ENCODE measurements around the gene NRP1.
"Not testable (repeated sequence)": the region's sequence is repeated elsewhere in the genome, so short reads cannot be mapped to it uniquely, and the experiment has no call there.

The NRP1 gene

DNA sequence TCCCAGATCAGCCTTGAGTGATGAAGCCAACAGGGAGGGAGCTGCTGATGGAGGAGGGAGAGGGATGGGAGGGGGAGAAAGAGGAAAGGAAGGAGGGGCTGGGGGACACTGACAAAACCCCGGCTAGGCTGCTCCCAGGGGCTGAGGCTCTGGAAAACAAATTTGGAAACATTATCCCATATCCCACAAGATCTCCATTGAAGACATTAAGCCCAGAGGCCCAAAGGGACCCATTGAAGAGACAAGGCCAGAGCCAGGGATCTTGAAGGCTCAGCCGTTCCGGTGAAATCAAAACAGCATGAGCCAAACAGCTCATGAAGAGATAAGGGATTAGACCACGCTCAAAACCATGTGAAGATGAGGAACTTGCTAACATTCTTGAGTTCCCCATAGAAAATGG lies 192.2 kb downstream of the NRP1 start:
- H3K4me3 ChIP-seq = no peak overlapping the region
- no peaks in the 10 kb centered on the region for H3K4me1 ChIP-seq
- H3K9me3 ChIP-seq = no peaks in the 10 kb centered on the region
- TF ChIP-seq CTCF (IDR thresholded peaks at IDR 0.05) = no peak
- DNase-seq = no peak
- no peaks in the 10 kb centered on the region for H3K36me3 ChIP-seq
- H3K27ac ChIP-seq = no peak overlapping the region
- H3K27me3 ChIP-seq = no peaks in the 10 kb centered on the region
- intact Hi-C loops (cut with DNase I; ENCODE audit: low total_unique reads) = no loop called here

- H3K9me3 ChIP-seq = no peaks in the 10 kb centered on the region
- intact Hi-C loops (cut with DNase I; ENCODE audit: low total_unique reads) = no loop called here
- H3K4me1 ChIP-seq = no peaks in the 10 kb centered on the region
- TF ChIP-seq CTCF (IDR thresholded peaks at IDR 0.05) = no peak
- H3K36me3 ChIP-seq = no peaks in the 10 kb centered on the region
- H3K27ac ChIP-seq = no peak overlapping the region
- no peaks in the 10 kb centered on the region for H3K27me3 ChIP-seq
- DNase-seq = no peak
- no peak overlapping the region for H3K4me3 ChIP-seq
Observed at GRCh38 chr10:33141251-33141650, 193.2 kb downstream of the NRP1 start.

DNA sequence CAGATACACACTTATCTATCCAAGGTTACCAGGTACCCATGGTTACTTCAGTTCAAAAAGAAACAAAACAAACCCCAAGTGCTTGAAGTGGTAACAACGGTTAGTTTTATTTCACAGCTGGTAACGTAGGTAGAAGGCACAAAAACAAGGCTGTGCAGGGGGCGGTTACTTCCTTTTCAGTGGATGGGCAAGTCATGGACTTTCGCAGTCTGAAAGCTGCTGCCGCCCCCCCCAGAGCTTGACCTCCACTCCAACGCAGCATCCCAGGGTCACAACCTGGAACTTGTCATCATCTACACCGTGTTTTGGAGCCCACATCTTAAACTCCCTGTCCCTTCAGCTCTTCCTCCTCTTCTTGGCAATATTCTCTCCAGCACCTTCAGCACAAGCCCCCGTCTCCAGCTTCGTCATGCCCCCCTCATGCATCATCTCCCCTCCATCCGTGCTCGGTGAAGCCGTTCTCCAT lies 195.3 kb downstream of the NRP1 start:
- intact Hi-C loops (cut with DNase I; ENCODE audit: low total_unique reads) = no loop called here
- no peak for TF ChIP-seq CTCF (IDR thresholded peaks at IDR 0.05)
- no peaks in the 10 kb centered on the region for H3K36me3 ChIP-seq
- H3K9me3 ChIP-seq = no peaks in the 10 kb centered on the region
- H3K27ac ChIP-seq = no peak overlapping the region
- no peaks in the 10 kb centered on the region for H3K27me3 ChIP-seq
- H3K4me3 ChIP-seq = no peak overlapping the region
- no peak for DNase-seq
- peaks cover 0 to 6% (median 0%) of the 10 kb centered on the region in 4 donors for H3K4me1 ChIP-seq

- H3K27me3 ChIP-seq; intact Hi-C loops (cut with DNase I; ENCODE audit: low total_unique reads); DNase-seq; H3K27ac ChIP-seq; H3K4me3 ChIP-seq; H3K36me3 ChIP-seq; H3K9me3 ChIP-seq: not testable (repeated sequence)
- peaks cover 0 to 12% (median 0%) of the 10 kb centered on the region in 4 donors for H3K4me1 ChIP-seq
Observed at GRCh38 chr10:33138686-33139085, 195.8 kb downstream of the NRP1 start.

GRCh38 chr10:33137356-33138005 lies 197.0 kb downstream of the NRP1 start:
- DNase-seq = no peak
- H3K27me3 ChIP-seq = no peaks in the 10 kb centered on the region
- no peaks in the 10 kb centered on the region for H3K36me3 ChIP-seq
- no peak overlapping the region for H3K4me3 ChIP-seq
- no peaks in the 10 kb centered on the region for H3K9me3 ChIP-seq
- no peak for TF ChIP-seq CTCF (IDR thresholded peaks at IDR 0.05)
- peaks cover 0 to 16% (median 0%) of the 10 kb centered on the region in 4 donors for H3K4me1 ChIP-seq
- intact Hi-C loops (cut with DNase I; ENCODE audit: low total_unique reads) = no loop called here
- no peak overlapping the region for H3K27ac ChIP-seq

GRCh38 chr10:33136781-33137180 lies 197.7 kb downstream of the NRP1 start:
- DNase-seq = no peak
- no peak overlapping the region for H3K27ac ChIP-seq
- no peak for TF ChIP-seq CTCF (IDR thresholded peaks at IDR 0.05)
- intact Hi-C loops (cut with DNase I; ENCODE audit: low total_unique reads) = no loop called here
- no peak overlapping the region for H3K4me3 ChIP-seq
- no peaks in the 10 kb centered on the region for H3K36me3 ChIP-seq
- peaks cover 0 to 16% (median 0%) of the 10 kb centered on the region in 4 donors for H3K4me1 ChIP-seq
- H3K27me3 ChIP-seq = no peaks in the 10 kb centered on the region
- no peaks in the 10 kb centered on the region for H3K9me3 ChIP-seq
